GM19238 (cell line): ENCODE data around the gene ASCC2.
"Not testable (repeated sequence)": the region's sequence is repeated elsewhere in the genome, so short reads cannot be mapped to it uniquely, and the experiment has no call there.

Experiments
- DNase-seq: peaks from one replicate; pipeline ENCODE4 v3.0.0; 2011; ENCODE audit warnings: low spot score; ENCODE audit not compliant: insufficient read length

ASCC2 gene

GRCh38 chr22:29837741-29838598, at the start of gene ASCC2:
TSS of gene ASCC2 (minus strand) at chr22:29838274. CDS start at chr22:29832325, 5,949 bp downstream.
- peak; percentile 95 for DNase-seq

- no peak for DNase-seq
These were observed 49.3 kb upstream of the ASCC2 start for GRCh38 chr22:29887358-29887757.

- DNase-seq = no peak
These were observed 48.5 kb upstream of the ASCC2 start for GRCh38 chr22:29886596-29886995.

- no peak for DNase-seq
These were observed 47.5 kb upstream of the ASCC2 start for GRCh38 chr22:29885610-29886009.

- no peak for DNase-seq
These were observed 45.7 kb upstream of the ASCC2 start for GRCh38 chr22:29883775-29884097.

- DNase-seq = peak; percentile 63
These were observed 45.1 kb upstream of the ASCC2 start, which contains the start of gene MTMR3 for GRCh38 chr22:29883045-29883774. TSS of gene MTMR3 (plus strand) at chr22:29883174. CDS start at chr22:29971060, 87,886 bp downstream.

- DNase-seq = no peak
These were observed 44.6 kb upstream of the ASCC2 start for GRCh38 chr22:29882716-29883044.

- no peak for DNase-seq
These were observed 41.7 kb upstream of the ASCC2 start for GRCh38 chr22:29879753-29880152.

GRCh38 chr22:29877620-29878019, 39.5 kb upstream of the ASCC2 start:
- no peak for DNase-seq

- no peak for DNase-seq
These were observed 35.9 kb upstream of the ASCC2 start for GRCh38 chr22:29873943-29874342.

- DNase-seq = no peak
These were observed 34.9 kb upstream of the ASCC2 start for GRCh38 chr22:29872989-29873388.

- DNase-seq = no peak
These were observed 34.2 kb upstream of the ASCC2 start for GRCh38 chr22:29872144-29872893.

- no peak for DNase-seq
These were observed 33.6 kb upstream of the ASCC2 start for GRCh38 chr22:29871684-29872083.

GRCh38 chr22:29870574-29870973, 32.5 kb upstream of the ASCC2 start:
- DNase-seq = no peak

- no peak for DNase-seq
These were observed 29.8 kb upstream of the ASCC2 start for GRCh38 chr22:29867851-29868250.

- no peak for DNase-seq
These were observed 29.2 kb upstream of the ASCC2 start for GRCh38 chr22:29867260-29867659.

GRCh38 chr22:29865572-29865971, 27.5 kb upstream of the ASCC2 start:
- not testable (repeated sequence) for DNase-seq

GRCh38 chr22:29861672-29862297, 23.7 kb upstream of the ASCC2 start:
- no peak for DNase-seq

GRCh38 chr22:29860006-29860766, 22.1 kb upstream of the ASCC2 start:
- DNase-seq = no peak

GRCh38 chr22:29859030-29859429, 21.0 kb upstream of the ASCC2 start:
- not testable (repeated sequence) for DNase-seq

GRCh38 chr22:29856496-29856895, 18.4 kb upstream of the ASCC2 start:
- no peak for DNase-seq
